Hematopoietic multipotent progenitor cell treated with erythropoietin and hydrocortisone succinate and interleukin-3 and kit ligand, for 4 days (in vitro differentiated cells): Measurements from ENCODE around the gene OLFML2A.

Experiments used
- DNase-seq: peaks from one replicate; pipeline ENCODE4 v3.0.0-alpha.2; 2015

Gene OLFML2A

DNA sequence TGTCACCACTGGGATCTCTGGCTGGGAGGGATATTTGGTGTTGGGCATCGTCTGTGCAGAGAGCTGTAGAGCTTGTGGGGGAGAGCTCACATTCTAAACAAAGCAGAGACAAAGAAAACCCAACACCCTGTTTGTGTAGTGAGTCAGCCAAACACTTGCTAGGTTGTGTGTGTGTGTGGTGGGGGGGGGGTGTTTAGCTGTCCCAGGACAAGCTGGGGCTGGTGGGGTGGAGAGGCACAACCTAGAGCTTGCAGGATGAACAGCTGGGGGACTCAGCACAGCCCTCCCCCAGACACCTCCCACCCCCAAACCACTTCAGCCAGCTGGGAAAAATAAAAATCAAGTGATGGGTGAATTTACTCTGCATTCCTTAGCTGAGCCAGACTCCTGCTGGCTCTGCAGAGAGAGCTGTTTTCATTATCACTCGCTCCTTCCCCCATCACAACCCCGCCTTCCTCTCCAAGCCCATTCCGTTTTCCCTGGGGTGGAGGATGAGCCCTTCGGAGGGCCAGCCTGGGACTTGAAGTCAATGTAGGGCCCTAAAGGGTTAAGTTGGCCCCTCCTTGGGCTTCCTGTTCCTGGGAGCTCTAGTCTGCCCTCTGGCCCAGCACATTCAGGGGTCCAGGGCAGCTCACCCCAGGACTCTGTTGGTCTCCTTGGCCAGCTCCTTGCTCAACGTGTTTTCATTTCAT lies 2.6 kb downstream of the OLFML2A start:
- no peak for DNase-seq

DNA sequence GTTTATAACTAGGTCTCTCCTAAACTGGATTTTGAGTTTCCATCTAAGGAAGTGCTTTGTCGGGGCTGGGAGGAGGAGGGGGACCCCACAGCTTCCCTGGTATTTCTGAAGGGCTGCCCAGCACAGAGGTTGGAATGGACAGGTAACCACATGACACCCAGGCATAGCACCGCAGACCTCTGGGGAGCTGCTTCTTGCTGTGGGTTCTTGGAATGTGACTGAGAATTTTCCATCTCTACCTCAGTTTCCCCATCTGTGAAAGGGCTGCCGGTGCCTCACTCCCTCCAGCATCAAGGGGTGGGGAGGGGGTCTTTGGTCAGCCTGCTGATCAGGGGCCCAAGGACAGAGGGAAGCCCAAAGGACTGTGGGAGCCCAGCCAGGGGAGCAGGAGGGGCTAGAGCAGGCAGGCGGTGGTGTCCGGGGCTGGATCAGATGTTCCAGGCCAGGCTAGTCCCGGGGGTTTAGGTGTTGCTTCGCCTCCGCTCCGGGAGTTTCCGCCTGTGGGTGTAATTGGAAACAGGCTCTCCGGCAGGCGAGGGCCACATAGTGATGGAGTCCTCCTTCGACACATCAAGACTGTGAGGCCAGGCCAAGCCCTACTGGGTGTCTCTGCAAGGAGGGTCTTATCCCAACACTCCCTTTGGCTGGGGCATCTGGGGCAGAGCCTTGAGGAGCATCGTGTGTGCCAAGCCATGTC lies 3.3 kb downstream of the OLFML2A start:
- no peak for DNase-seq

DNA sequence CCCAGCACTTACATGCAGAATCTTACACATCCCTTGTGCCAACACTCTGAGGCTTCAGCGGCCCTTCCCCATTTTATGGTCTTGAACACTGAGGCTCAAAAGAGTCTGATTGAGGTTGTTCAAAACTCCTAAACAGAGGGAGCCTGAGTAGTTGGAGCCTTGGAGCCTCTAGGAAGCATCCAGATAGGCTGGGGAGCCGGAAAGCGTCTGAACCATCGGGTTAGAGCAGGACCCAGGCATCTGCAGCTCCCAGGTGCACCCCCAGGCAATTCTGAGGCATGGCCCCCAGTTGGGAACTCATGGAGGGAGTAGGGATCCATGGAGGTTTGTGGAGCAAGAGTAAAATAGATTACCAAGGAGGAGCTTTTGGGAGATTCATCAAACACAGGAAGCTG lies 3.8 kb downstream of the OLFML2A start:
- DNase-seq, result no peak

DNA sequence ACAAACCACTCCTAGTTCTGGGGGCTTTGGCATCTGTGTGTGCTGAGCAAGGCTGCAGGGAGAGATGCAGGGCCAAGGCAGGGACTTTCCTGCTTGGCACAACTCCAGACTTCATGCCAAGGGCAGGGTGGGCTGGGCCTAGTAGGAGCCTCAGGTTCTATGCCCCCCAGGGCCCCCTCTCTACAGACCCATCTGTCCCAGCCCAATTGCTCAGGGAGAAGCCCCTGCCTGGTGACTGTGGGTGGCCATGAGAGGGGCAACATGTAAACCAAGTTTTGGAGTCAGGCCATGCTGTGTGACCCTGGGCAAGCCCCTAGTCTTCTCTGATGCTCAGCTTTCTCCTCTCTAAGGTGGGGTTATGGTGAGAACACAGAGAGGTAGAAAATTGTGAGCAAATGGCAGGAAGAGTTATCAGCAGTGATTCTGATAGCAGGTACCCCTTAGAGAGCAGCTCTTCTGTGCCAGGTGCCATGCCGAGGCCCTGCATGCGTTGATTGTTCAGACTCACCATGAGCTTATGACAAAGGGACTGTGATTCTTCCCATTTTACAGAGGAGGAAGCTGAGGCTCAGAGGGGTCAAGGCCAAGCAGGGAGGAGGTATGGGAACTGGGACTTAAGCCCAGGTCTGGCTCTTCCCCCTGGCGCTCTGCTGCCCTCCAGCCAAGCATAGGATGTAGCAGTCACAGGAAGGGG lies 5.2 kb downstream of the OLFML2A start:
- DNase-seq, result no peak

DNA sequence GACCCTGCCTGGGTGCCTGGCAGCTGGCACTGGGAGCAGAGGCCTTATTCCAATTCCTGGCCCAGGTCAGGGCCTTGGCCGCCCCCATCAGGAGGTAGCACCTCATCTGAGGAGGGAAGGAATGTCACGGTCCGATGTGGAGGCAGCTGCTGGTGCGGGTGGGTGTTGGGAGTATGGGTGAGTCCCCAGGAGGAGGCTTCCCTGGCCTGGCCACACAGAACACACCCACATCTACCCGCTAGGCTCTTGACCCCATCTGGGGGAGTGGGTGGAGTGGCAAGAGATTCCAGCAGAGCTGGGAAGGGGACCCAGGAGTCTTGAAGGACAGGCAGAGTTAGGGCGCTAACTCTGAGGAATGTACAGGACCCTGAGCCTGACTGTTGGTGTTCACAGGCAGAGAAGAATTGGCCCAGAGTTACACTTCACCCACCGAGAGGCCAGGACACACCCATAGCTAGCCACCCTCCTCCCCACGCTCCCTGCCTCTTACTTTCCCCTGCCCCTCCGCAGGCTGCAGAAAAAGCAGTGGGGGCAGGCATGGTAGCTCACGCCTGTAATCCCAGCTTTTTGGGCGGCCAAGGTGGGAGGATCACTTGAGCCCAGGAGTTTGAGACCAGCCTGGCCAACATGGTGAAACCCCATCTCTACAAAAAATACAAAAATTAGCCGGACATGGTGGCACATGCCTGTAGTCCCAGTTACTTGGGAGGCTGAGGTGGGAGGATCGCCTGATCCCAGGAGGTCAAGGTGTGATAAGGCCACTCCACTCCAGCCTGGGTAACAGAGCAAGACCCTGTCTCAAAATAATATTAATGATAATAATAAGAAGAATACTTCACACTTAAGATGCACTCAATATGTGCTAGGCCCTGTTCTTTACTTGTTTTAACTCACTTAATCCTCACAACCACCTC lies 6.0 kb downstream of the OLFML2A start:
- no peak for DNase-seq

DNA sequence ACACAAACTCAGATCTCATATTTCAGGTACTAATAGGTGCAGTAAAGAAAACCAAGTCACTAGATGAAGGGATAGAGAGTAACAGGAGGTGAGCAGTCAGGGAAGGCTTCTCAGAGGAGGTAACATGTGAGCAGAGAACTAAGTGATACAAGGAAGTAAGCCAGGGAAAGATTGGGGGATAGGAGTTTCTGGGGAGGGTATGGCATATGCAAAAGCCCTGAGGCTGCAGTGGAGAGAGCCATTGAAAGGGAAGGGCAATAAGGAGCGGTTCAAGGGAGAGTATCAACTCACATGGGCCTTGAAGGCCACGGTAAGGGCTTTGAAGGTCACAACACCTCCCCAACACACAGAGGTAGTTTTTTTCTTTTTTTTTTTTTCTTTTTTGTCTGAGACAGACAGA lies 6.9 kb downstream of the OLFML2A start:
- DNase-seq, result no peak

DNA sequence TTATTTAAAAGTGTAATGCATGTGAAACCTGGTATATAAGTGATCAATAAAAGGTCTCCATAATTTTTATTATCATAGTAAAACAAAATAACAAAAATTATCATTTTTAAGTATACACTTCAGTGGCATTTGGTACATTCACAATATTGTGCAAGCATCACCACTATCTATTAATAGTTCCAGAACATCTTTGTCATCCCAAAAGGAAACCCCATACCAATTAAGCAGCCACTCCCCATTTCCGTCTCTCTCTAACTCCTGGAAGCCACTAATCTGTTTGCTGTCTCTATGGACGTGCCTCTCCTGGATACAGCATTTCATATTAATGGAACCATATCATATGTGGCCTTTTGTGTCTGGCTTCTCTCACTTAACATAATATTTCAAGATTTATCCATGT lies 7.6 kb downstream of the OLFML2A start:
- peak; percentile 37 for DNase-seq

DNA sequence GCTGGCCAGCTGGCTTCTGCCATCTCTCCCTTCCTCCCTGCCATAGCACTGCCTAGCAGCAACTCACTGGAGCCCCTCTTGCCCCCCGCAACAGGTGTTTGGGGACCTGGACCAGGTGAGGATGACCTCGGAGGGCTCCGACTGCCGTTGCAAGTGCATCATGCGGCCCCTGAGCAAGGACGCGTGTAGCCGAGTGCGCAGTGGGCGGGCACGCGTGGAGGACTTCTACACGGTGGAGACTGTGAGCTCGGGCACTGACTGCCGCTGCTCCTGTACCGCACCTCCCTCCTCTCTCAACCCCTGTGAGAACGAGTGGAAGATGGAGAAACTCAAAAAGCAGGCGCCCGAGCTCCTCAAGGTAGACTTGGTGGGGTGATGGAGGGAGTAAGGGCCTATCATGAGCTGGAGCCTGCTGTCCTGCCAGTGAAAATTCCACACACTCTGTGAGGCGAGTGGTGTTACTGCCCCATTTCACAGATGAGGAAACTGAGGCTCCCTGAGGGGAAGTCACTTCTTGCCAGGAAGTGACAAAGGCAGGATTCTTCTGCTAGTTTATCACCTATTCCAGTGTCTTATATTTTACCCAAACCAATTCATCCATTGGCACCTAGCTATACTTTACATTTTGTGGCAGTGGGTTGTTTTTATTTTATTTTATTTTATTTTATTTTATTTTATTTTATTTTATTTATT lies 10.1 kb downstream of the OLFML2A start:
- no peak for DNase-seq

DNA sequence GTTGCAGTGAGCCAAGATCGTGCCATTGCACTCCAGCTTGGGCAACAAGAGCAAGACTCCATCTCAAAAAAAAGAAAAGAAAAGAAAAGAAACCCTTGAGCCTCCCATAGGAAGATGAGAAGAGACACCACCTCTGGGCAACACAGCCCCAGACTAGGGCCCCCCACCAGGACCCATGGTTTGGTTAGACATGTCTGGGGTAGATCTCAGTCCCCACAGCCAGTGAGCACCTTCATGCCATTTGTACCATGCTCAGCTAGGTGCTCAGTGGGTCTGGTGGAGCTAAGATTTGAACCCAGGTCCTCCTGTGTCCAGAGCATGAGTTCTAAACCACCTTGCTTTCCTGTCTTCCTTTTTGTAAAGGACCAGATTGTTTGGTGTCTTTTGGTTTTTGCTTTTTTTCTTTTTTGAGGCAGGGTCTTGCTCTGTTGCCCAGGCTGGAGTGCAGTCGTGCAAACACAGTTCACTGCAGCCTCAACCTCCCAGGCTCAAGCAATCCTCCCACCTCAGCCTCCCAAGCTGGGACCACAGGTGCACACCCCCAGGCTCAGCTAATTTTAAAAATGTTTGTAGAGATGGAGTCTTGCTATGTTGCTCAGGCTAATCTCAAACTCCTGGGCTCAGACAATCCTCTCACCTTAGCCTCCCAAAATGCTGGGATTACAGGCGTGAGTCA lies 11.7 kb downstream of the OLFML2A start:
- DNase-seq, result no peak

DNA sequence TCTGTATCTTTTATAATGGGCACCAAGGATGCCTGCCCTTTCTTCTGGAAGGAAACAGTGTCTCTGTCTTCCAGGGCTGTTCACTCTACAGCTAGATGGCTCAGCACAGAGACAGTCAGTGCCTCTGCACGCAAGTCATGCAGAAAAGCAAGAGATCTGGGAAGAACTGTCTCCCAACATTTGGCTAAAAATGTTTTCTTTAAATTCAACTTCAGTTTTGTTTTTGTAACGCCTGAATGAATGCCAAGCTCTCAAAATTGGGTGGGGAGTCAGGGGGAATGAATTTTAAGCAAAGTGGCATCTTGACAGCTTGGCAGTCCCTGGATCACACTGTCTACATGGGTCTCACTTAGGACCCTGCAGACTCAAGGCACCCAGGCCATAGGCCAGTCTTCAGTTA lies 12.6 kb downstream of the OLFML2A start:
- DNase-seq, result no peak

DNA sequence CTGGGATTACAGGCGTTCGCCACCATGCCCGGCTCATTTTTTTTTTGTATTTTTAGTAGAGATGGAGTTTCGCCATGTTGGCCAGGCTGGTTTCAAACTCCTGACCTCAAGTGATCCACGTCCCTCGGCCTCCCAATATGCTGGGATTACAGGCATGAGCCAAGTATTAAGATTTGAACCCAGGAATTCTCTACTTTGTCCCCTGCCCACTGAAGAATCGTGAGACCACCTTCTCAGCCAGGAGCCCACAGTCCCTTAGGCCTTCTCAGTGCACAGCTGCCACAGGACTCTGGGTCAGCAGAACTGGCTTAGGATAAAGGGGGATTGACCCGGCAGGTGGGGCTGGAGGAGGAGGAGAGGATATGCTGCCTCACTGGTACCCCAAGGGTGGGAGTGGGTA lies 13.4 kb downstream of the OLFML2A start:
- DNase-seq, result no peak

DNA sequence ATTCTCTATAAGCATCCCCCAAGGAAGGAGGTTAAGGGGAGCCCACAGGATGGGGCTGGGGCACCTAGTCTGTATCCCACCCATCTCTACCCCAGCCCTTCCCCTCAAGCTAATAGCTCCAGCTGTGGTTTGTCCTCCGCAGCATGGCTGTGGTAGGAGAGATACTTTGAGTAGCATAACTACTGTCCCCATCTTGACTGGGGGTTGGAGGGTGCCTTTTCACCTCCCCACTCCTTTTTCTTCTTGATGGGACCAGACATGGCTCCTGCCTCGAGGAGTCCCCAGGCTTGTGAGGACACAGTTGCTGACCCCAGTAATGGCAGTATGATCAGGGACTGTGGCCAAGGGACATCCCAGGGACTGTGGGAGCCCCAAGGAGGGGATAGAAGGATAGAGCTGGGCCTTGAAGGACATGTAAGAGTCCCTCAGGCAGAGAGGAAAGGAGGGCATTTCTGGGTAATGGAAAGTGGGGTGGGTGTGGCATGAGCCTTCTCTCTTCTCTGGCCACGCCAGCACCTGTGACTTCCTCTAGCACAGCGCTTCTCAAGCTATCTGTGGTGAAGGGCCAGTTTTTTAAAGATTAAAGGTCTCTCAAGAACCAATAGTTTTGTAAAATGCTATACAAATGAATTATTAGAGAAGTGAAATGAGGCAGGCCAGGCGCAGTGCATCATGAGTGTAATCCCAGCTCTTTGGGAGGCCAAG lies 14.0 kb downstream of the OLFML2A start:
- DNase-seq, result no peak

DNA sequence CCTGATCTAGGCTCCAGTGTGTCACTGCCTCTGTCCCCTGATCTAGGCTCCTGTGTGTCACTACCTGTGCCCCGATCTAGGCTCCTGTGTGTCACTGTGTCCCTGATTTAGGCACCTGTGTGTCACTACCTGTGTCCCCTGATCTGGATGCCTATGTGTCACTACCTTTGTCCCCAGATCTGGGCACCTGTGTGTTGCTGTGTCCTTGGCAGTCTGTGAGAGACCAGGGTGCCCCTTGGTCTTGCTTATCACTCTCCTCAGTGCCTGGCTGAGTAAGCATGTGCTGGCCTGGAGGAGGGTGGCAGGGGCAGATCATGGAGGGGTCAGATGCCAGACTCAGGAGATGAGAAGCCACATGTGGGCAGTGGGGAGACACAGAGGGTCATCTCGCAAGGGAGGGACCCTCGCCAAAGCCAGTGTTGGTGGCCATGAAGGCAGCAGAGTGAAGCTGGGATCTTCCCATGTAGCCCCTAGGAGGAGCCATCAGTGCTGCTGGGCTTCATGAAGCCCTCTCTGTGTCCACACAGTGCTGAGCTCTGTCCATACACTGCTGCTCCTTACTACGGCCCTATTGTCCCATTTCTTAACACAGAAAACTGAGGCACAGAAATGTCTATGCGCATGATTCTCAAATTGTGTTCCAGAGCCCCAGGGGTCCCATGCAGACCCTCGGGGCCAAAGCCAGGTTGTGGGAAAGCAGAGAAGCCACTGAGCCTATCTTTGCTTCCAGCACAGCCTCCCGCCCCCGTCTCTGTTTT lies 15.5 kb downstream of the OLFML2A start:
- DNase-seq, result no peak

DNA sequence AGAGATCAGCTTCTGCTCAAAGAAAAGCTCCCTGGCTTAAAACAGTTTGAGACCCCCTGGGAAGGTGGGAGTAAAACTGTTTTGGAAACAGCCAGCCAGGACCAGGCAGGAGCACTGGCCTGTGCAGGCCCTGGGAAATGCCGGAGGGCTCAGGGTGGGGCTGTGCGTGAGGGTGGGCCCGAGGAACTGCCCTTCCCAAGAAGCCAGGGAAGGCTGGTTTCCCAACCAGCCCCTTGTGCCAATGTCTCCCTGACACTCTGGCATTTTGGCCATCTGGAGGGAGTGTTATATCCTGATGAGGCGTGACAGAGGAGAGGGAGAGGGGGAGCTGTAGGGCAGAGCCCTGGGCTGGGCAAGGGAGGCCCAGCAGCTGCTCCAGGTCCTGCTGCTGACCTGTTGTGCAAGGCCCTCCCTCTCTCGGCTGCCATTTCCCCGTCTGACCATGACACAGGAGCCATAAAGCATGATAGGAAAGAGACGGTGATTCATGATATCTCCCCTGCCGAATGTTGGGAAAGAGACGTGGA lies 16.1 kb downstream of the OLFML2A start:
- DNase-seq, result no peak

DNA sequence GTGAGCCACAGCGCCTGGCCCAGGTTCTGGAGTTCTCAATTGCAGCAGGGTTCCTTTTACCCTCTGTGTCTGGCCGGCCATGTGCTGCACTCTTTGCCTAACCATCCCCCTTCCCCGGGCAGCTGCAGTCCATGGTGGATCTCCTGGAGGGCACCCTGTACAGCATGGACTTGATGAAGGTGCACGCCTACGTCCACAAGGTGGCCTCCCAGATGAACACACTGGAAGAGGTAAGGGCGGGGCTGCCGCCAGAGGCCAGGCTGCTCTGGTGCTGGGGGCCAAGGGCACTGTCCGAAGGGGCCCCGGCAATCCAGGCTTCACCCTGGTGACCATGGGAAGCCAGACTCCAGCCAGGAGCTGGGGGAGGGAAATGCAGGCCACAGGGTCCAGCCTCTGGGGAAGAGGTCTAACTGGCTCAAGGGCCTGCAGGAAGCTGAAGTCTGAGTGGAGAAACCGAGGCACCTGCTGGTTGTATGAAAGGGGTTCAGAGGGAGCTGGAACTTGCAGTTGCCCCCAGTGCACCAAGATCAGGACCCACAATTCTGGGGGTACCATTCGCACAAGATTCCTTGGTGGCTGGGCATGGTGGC lies 18.1 kb downstream of the OLFML2A start:
- DNase-seq, result no peak

DNA sequence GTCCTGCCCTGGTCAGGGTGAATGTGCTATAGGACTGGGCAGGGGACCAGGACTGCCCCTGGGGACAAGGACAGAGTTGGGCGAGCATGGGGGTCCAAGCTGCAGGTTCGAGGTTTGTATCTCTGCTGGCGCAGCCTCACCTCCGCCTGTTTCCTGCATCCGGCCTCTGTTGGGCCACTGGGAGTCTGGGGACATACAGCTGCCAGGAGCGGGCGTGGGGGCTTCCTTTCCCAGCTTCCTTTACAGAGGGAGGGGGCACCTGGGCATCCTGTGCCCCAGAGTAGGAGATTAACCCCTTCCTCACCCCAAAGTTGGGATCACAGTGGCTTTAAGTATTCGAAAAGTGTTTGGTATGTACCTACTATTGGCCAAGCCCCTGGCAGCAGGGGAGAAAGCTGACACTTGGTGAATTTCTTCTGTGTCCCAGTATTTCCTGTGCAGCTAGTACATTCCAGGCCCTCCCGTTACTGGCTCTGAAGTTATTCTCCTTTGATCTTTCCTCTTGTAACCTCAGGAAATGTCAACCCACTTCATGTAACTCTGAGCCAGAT lies 19.0 kb downstream of the OLFML2A start:
- no peak for DNase-seq

DNA sequence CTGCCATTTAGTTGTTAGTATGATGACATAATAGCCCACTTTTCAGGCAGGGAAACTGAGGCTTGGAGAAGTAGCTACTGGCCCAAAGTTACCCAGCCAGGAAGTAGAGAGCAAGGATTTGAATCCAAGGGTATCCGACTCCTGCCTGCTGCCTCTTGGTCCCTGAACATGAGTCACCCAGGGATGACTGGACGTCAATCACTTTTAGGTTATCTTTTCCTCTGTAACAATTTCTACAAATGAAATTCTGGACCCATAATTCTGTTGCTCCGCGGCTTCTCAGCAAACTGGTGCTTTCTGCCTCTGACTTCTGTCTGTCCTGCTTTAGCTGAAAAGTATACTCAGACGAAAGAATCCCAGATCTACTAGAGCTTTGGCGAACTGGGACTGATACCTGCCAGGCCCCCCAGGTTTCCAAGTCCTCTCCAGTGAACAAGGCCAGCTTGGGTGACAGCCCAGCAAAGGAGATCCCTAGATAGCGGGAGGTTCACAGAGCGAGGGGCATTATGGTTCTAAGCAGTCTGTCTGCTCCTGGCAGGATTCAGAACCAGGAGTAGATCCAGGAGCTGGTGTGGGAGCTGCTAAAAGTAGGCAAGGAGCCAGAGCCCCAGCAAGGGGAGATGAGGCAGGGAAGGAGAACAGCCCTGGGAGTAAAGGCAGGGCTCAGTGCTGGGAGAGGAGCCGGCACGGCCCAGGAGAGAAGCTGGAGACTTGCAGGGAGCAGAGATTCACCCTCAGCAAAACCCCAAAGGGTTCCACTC lies 20.6 kb downstream of the OLFML2A start:
- DNase-seq, result no peak

DNA sequence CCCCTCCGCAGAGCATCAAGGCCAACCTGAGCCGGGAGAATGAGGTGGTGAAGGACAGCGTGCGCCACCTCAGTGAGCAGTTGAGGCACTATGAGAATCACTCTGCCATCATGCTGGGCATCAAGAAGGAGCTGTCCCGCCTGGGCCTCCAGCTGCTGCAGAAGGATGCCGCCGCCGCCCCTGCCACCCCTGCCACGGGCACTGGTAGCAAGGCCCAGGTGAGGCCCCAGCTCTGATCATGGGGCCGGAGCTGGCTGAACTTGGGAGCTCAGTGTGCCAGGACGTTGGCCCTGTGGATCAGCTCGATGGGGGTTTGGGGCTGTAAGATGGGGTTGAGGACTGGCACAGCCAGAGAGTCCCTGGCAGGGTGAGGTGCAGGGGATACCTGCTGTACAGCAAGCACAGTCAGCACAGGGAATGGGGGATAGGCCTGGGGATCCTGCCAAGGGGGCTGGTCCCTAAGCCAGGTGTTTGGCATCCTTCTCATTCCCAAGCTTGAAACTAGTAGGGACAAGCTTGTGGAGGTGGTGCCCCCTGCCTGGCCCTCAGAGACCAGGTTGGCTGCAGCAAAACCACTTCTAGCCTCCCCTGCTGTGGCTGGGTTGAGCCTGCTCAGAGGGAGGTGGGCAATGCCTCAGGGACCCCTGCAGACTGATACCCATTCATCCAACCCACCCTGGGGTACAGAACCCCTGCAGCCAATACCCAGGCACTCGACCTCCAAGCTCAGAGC lies 22.5 kb downstream of the OLFML2A start:
- DNase-seq, result no peak
